Colonic mucosa (tissue), 4 donors: ENCODE measurements around the gene TCEAL9. TPM values are rescaled to one million over a fixed set of nuclear protein-coding genes. Genes with fewer than 3 reads are reported as not detected.
"Not testable (repeated sequence)": the region's sequence is repeated elsewhere in the genome, so short reads cannot be mapped to it uniquely, and the experiment has no call there.

Experiments
- DNase-seq: peaks from one replicate; pipeline ENCODE4 v3.0.0-alpha.2; 2020
- H3K27ac ChIP-seq: fragments of 200-600 bp; one replicate; pipeline ENCODE4 v1.8.0; 2021
- H3K27me3 ChIP-seq: fragments of 200-600 bp; one replicate; pipeline ENCODE4 v1.8.0; 2021
- H3K36me3 ChIP-seq: fragments of 200-600 bp; one replicate; pipeline ENCODE4 v1.8.0; 2021
- H3K4me1 ChIP-seq: fragments of 200-600 bp; one replicate; pipeline ENCODE4 v1.8.0; 2021; ENCODE audit warnings: mild to moderate bottlenecking
- H3K4me3 ChIP-seq: fragments of 200-600 bp; one replicate; pipeline ENCODE4 v1.8.0; 2021
- H3K9ac ChIP-seq, 2 donors: one replicate each; pipeline ENCODE4 v1.7.0; 2013; ENCODE audit warnings: control low read depth in 2 of 2, low read depth in 2 of 2, low read length in 2 of 2
- H3K9me3 ChIP-seq: fragments of 200-600 bp; one replicate; pipeline ENCODE4 v1.8.0; 2021
- intact Hi-C: fragments of 100-400 bp; cut with DNase I; formaldehyde crosslinking; loops from one replicate; pipeline ENCODE4 v1.14.1; 2022
- total RNA-seq, 2 donors: library from RNA; stranded (reverse); fragmentation: NEBNext Ultra II Directional in 1 of 2; extraction: Animal tissue kit (Norgen Biotek cat#: 25700) in 1 of 2; gene quantifications; one replicate each; pipeline ENCODE4 v1.2.1, GENCODE V29; 2021
- TF ChIP-seq, protein P1 (sequence below): fragments of 200-600 bp; IDR thresholded peaks from one replicate; pipeline ENCODE4 v1.8.0; 2022; ENCODE audit warnings: antibody characterized with exemption, mild to moderate bottlenecking
- donor health status: healthy.
- donor health status: DM: no; HTN: no; CAD: no.
- donor health status: DM: no; HTN: no; CAD: no.

Gene TCEAL9
- total RNA-seq, 2 donors from 2014 or later = 23.9 to 34.7 TPM

DNA sequence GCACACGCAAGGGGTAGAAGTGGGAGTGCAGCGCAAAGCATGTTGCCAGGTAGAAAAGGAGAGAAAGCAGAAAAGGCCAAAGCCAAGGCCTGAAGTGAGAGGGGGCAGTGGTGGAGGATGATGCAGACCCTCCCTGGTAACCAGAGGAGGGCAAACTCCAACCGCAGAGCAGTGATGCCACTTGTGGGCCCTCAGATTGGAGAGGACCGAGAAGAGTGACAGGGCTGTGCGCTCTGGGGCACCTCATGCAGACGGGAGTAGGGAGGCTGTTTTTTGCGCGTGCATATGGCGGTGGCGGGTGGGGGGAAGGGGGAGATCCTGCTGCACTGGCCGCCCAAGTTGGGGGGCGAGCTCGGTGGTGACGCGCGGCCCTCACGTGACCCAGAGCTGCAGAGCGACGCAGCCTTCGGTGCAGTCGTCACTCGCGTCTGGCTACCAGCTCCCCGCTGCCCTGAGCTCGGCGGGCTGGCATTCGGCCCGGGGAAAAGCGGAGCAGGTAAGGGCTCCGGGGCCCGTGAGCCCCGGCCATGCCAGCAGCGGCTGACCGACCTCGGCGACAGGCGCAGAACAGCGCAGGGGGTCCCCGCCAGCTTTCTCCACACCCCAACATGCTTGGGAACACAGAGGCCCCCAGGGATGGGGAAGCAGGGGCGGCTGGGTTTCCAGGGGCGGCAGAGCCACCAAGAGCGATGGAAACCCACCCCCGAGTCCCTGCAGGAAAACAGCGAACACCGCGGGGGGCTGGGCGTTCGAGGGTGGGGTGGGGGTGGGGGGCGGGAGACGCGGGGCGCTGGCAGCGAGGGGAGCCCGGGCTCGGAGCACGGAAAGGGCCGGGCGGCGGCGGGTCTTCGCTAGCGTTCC lies 20.0 kb downstream of the TCEAL9 start, which contains the start of gene BEX3:
BEX3 (plus strand) TSS at position 421 of the 861 bp plus-strand sequence. CDS start 984 bp downstream, outside the sequence.
- peak; percentile 48 for DNase-seq
- Histone ChIP-seq H3K4me3 (peak within 1 kb of the TSS; percentile 56), H3K9ac (peak within 1 kb of the TSS; percentile 40 to 69), H3K9me3 (no peaks in the 10 kb centered on the region), H3K36me3 (no peaks in the 10 kb centered on the region), H3K4me1 (no peaks in the 10 kb centered on the region), H3K27ac (no peak within 1 kb of the TSS), H3K27me3 (no peaks in the 10 kb centered on the region)
- TF ChIP-seq, protein P1, sequence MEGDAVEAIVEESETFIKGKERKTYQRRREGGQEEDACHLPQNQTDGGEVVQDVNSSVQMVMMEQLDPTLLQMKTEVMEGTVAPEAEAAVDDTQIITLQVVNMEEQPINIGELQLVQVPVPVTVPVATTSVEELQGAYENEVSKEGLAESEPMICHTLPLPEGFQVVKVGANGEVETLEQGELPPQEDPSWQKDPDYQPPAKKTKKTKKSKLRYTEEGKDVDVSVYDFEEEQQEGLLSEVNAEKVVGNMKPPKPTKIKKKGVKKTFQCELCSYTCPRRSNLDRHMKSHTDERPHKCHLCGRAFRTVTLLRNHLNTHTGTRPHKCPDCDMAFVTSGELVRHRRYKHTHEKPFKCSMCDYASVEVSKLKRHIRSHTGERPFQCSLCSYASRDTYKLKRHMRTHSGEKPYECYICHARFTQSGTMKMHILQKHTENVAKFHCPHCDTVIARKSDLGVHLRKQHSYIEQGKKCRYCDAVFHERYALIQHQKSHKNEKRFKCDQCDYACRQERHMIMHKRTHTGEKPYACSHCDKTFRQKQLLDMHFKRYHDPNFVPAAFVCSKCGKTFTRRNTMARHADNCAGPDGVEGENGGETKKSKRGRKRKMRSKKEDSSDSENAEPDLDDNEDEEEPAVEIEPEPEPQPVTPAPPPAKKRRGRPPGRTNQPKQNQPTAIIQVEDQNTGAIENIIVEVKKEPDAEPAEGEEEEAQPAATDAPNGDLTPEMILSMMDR = no peak
- intact Hi-C loops = no loop called here

DNA sequence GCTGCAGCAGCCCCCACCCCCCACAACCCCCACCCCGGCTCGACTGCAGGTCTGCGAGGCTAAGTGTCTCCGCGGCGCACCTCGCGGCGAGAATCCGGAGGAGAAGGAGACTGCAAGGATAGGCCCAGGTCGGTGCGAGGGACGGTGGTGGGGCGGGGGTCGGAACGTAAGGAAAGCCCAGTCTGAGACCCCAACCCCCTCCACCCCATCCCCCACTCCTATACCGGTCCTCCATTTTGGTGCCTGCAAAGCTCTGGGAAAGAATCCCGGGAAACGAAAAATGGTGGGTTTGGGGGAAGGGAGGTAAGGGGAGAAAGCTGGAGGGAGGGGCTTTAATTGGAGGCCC lies 20.6 kb downstream of the TCEAL9 start:
- H3K27me3 ChIP-seq = no peaks in the 10 kb centered on the region
- peak overlapping the region; percentile 56 for H3K4me3 ChIP-seq
- peak; percentile 21 for DNase-seq
- intact Hi-C loops = no loop called here
- peak overlapping the region in 1 of 2 donors; percentile 40 for H3K9ac ChIP-seq
- H3K4me1 ChIP-seq = no peaks in the 10 kb centered on the region
- TF ChIP-seq, protein P1 = no peak
- no peaks in the 10 kb centered on the region for H3K36me3 ChIP-seq
- no peaks in the 10 kb centered on the region for H3K9me3 ChIP-seq
- no peak overlapping the region for H3K27ac ChIP-seq

DNA sequence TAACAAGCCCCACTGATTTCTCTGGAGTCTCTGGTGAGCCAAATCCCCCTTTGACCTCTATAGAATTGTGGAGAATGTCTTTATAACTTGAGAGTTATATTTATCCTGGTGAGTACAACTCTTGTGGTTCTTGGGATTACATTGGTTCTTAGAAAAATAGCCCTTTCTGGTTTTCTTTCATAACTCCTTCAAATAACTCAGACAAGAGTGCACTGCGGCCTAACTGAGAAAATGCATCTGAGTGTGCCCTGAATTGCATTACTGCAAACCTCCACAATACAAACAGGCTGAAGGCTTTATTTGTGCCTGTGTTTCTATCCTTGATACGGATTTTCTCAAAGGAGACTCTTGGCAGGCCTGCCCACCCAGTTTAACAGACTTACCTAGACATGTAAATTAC lies 22.7 kb downstream of the TCEAL9 start:
- H3K36me3 ChIP-seq = no peaks in the 10 kb centered on the region
- no peak for DNase-seq
- no peaks in the 10 kb centered on the region for H3K9me3 ChIP-seq
- TF ChIP-seq, protein P1 = no peak
- H3K27me3 ChIP-seq = no peaks in the 10 kb centered on the region
- no peak overlapping the region for H3K4me3 ChIP-seq
- intact Hi-C loops = no loop called here
- no peak overlapping the region for H3K9ac ChIP-seq
- H3K27ac ChIP-seq = no peak overlapping the region
- no peaks in the 10 kb centered on the region for H3K4me1 ChIP-seq

DNA sequence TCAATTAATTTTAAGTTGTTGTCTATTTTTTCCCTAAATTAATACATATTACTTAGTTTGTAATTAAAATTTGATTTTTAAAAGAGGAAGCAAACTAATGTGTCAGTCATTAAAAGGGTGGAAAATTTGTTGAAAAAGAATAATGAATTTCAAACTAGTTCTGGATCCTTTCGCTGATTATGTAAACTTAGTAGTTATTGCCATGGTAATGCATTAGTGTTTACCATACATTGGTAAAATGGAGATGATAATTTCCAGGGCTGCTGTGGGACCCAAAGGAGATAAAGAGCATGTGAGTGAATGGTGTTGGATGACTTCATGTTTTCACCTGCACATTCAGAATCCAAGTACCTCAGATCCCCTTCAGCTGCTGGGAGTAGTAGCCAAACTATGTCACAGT lies 26.6 kb downstream of the TCEAL9 start:
- no peak for DNase-seq
- Histone ChIP-seq H3K27ac (no peak overlapping the region), H3K4me1 (no peaks in the 10 kb centered on the region), H3K27me3 (no peaks in the 10 kb centered on the region), H3K9me3 (no peaks in the 10 kb centered on the region), H3K4me3 (no peak overlapping the region), H3K9ac (no peak overlapping the region), H3K36me3 (no peaks in the 10 kb centered on the region)
- TF ChIP-seq, protein P1 = no peak
- intact Hi-C loops = no loop called here

DNA sequence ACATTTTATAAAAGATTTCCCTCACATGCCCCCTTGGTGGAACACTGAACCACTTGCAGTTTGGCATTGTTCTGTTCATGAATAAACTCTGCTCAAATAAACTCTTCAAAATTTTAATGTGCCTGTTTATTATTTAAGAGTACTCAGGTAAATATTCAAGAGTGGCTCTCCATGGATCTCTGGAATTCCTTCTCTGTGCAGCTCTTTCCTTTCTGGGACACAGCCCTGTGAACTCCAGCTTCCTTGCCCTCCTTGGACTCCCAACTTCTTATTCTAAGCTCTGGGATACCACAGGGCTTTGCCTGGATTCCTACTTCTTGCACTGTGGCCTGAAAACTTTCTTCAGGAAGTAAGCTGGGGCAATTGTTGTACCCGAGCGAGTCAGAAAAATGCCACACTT lies 28.4 kb downstream of the TCEAL9 start:
- no peaks in the 10 kb centered on the region for H3K36me3 ChIP-seq
- H3K27ac ChIP-seq = no peak overlapping the region
- H3K9me3 ChIP-seq = no peaks in the 10 kb centered on the region
- intact Hi-C loops = no loop called here
- TF ChIP-seq, protein P1 = no peak
- H3K27me3 ChIP-seq = no peaks in the 10 kb centered on the region
- H3K4me3 ChIP-seq = no peak overlapping the region
- no peak for DNase-seq
- H3K4me1 ChIP-seq = no peaks in the 10 kb centered on the region
- no peak overlapping the region for H3K9ac ChIP-seq

DNA sequence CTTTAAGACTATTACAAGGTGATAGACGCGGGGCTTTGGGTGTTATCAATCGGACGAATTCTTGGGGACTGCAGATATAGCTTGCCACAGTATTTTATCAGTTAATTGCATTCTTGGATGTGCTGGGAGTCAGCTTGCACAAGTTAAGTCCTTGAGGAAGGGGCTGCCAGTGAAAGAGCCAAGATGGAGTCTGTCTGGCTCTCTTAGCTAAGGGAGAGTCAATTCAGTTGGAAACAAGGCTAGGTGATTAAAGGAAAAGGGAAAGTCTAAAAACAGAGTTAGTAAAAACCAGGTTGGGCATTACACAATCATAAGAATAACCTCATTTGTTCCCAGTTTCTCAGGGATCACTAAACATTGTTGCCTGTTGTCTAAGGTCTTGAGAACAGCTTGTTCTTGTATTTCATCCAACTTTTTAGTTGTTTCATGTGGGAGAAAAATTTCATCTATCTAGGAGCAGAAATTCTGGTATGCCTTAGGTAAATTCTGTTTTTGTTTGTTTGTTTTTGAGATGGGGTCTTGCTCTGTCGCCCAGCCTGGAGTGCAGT lies 29.1 kb downstream of the TCEAL9 start:
- H3K4me3 ChIP-seq, H3K4me1 ChIP-seq, H3K27ac ChIP-seq, H3K9ac ChIP-seq, H3K9me3 ChIP-seq, intact Hi-C loops, H3K36me3 ChIP-seq, H3K27me3 ChIP-seq, DNase-seq: not testable (repeated sequence)
